NCI-H1092 (cell line): ENCODE data around the gene MISP.

ENCODE experiments used
- DNase-seq: peaks from one replicate; lab custom pipeline; 2025; lab: John Stamatoyannopoulos, UW

The MISP gene

DNA sequence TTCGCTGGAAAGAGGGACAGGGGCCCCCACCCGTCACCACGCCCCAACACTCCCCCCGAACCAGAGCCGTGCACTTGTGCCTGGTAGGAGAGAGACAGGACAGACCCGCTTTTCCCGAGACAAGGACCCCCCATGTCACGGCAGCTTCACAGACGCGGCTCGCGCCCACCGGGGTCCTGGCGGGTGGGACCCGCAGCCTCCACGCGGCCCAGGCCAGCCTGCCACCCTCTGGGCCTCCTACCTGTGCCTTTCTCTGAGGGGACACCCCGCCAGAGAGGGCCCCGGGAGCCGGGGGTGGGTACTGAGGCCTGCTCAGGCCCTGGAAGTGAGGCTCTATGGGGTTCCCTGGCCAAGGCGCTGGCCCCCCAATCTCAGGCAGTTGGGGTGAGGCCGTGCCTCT, 4.0 kb upstream of the MISP start:
- DNase-seq = no peak

DNA sequence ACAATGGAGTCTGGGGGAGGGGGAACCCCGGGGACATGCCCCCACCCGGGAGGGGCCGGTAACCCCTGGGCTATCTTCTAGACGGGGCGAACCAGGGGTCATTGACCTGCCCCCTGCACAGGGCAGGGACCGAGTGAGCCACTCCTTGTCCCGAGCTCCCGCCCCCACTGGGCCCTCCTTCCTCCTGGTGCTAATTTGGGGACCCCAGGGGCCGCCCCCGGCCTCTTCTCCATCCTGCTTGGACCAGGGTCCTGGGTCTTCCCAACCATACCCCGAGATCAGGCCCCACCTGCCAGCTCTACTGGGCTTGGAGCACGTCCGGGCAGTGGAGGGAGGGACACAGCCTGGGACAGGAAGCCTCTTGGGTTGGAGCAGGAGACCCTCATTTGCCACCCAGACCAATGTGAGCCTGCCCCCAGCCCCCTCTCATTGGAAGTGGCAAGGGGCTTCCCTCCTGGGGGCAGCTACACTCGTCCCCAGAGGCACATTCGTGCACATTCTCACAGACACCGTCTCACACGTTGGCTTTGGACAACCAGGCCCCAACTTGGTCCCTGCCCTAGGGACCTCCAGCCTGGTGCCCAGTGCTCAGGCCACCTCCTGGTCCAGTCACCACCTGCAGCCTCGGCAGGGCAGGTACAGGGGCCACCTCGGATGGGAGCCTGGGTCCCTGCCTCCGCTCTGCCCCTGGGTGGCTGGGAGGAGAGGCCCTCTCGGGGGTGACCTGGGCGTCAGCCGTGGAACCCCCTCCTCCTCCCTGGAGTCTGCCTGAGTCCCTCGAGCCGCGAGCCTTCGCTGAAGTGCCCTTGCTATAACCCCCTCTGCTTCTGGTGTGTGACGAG, 3.3 kb upstream of the MISP start:
- no peak for DNase-seq

DNA sequence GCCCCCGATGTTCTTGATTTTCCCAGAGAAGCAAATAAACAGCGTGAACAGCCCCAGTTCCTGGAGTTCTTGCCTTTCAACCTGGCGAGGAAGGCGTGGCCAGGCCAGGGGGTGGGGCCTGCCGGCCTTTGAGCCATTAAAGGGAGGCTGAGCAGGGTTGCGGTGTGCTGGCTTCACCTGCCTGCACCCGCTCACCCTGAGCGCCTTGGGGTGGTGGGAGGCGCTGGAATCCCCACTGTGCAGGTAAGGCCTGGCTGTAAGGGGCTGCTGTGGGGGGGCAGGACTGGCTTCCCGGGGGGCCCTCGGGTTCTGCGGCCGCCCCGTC, 2.7 kb upstream of the MISP start:
- no peak for DNase-seq

DNA sequence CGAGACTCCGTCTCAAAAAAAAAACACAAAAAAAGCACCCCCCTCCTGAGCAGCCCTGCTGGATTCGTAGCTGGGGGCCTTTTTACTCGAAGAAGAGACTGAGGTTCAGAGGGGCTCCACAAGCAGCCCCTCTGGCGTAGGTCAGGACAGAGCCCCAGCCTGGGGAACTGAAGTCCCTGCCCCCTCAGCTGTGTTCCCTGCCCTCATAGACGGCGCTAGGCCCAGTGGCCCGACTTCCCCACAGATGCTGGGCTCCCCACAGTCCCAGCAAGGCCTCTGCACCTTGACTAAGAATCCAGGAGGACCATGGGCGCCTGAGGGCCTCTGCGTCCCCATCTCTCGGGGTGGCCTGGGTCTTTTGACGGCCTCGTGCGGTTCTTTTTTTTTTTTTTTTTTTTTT, 1.1 kb upstream of the MISP start:
- no peak for DNase-seq

DNA sequence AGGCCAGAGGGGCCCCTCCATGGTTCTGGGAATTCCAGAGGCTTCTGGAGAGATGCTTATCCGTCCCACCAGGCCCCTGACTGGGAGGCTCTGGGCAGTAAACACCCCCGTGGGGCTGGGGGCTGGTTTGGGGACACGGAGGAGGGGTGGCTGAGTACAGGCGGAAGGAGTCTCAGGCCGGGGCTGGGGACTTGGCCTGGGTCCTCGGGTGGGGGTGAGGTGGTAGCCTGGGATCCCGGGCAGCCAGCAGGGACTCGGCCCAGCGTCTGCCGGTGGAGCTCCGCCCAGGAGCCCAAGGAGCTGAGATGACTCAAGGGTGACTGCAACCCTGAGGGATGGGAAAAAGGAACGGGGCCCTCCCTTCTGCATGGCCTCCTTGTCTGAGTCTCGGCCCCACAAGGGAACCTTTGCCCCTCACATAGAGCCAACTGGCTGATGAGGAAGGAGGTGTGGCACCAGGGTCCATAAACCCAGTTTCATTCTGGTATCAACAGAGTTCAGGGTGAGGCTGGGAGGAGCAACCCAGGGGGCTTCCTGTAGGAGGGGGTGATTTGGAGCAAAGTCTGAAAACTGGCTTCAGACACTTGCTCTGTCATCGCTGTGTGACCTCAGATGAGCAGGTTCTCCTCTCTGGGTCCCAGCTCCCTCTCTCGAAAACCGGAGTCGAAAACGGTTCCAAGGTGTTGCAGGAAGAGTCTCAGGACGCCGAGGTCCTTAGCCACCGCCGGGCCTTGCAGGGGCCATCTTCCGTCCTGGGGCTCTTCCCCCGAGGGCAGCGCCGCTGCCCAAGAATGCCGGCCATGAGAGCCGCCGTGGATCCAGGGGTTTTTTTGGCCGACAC, 809 bp downstream of the MISP start:
- DNase-seq = no peak

DNA sequence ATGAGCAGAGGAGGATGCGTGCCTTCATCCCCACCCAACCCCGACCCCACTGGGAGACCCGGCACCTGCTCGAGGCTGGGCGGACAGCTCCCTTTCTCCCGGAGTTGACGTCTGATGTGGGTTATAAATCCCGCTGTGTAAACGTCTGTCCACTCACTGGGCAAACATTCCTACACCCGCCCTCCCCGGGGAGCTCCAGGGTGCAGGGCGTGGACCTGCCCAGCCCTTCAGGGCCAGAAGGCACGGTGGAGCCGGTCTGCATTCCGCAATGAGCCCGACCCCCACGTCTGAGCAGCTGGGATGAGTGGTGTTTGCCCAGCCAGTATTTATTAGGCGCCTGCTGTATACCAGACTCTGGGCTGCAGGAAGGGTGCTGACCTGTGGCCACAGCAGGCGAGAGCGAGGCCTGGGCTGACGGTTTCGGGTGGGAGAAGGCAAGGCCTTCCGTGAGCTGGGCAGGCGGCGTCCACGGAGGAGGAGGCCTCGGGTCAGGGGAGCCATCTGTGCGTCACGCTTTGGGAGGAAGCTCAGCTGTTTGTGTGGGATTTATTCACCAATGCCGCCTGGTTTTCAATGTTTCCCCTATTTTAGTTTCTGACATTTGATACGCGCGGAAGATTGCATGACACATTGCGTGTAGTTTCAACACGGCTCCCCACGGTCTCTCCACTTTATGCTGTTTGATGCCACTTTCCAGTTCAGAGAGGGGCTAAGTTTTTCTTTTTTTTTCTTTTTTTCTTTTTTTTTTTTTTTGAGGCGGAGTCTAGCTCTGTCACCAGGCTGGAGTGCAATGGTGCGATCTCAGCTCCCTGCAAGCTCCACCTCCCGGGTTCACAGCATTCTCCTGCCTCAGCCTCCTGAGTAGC, 2.0 kb downstream of the MISP start:
- no peak for DNase-seq

DNA sequence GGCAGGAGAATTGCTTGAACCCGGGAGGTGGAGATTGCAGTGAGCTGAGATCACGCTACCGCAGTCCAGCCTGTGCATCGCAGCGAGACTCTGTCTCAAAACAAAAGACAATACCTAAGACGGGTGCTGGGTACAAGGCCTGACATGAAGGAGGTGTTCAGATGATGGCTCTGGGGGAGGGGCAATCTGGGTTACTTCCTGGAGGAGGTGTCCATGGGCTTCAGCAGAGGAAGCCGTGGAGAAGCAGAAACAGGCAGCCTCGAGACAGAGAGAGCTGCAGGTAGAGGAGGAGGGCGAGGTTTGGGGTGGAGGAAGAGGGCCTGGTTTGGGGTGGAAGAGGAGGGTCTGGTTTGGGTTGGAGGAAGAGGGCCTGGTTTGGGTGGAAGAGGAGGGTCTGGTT, 3.6 kb downstream of the MISP start:
- DNase-seq = no peak

DNA sequence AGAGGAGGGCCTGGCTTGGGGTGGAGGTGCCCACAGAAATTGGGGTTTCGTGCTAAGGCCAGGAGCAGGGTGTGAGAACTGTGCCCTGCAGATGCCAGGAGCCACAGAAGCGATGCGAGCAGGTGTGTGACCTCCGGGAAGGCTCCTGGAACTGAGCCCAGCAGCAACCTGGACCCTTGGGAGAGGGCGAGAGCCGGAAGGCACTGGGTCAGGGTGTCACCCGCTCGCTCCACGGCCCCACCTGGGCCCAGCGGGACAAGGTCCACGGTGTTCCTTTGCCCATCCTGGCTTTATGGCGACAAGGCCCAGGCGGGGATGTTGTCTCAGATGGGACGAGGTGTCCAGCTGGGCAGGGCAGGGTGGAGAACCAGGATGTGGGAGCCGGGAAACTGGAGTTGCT, 4.2 kb downstream of the MISP start:
- DNase-seq = no peak

DNA sequence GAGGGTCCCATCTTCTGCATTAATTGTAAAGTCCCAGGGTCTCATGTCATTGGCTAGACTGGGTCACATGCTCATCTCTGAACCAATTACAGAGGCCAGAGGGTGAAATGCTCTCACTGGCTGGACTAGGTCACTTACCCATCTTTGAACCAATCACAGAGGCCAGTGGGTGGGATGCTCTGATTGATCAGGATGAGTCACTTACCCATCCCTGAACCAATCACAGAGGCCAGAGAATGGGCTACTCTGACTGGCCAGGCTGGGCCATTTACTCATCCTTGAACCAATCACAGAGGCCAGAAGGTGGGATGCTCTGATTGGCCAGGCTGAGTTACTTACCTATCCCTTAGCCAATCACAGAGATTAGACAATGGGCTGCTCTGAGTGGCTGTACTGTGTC, 5.3 kb downstream of the MISP start:
- no peak for DNase-seq

DNA sequence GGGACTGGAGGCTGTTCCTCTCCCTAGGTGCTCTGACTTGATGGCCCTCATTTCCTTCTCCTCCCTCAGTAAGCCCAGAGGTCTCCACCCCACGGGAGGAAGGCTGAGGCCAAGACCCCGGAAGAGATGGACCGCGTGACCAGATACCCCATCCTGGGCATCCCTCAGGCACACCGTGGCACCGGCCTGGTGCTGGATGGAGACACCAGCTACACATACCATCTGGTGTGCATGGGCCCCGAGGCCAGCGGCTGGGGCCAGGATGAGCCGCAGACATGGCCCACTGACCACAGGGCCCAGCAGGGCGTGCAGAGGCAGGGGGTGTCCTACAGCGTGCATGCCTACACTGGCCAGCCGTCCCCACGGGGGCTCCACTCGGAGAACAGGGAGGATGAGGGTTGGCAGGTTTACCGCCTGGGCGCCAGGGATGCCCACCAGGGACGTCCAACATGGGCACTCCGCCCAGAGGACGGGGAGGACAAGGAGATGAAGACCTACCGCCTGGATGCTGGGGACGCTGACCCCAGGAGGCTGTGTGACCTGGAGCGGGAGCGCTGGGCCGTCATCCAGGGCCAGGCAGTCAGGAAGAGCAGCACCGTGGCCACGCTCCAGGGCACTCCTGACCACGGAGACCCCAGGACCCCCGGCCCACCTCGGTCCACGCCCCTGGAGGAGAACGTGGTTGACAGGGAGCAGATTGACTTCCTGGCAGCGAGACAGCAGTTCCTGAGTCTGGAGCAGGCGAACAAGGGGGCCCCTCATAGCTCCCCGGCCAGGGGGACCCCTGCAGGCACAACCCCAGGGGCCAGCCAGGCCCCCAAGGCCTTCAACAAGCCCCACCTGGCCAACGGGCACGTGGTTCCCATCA, 6.1 kb downstream of the MISP start:
- DNase-seq = no peak

DNA sequence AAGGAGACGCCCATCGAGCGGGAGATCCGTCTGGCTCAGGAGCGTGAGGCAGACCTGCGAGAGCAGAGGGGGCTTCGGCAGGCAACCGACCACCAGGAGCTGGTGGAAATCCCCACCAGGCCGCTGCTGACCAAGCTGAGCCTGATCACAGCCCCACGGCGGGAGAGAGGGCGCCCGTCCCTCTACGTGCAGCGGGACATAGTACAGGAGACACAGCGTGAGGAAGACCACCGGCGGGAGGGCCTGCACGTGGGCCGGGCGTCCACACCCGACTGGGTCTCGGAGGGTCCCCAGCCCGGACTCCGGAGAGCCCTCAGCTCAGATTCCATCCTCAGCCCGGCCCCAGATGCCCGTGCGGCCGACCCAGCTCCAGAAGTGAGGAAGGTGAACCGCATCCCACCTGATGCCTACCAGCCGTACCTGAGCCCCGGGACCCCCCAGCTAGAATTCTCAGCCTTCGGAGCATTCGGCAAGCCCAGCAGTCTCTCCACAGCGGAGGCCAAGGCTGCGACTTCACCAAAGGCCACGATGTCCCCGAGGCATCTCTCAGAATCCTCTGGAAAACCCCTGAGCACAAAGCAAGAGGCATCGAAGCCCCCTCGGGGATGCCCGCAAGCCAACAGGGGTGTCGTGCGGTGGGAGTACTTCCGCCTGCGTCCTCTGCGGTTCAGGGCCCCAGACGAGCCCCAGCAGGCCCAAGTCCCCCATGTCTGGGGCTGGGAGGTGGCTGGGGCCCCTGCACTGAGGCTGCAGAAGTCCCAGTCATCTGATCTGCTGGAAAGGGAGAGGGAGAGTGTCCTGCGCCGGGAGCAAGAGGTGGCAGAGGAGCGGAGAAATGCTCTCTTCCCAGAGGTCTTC, 7.1 kb downstream of the MISP start:
- no peak for DNase-seq

DNA sequence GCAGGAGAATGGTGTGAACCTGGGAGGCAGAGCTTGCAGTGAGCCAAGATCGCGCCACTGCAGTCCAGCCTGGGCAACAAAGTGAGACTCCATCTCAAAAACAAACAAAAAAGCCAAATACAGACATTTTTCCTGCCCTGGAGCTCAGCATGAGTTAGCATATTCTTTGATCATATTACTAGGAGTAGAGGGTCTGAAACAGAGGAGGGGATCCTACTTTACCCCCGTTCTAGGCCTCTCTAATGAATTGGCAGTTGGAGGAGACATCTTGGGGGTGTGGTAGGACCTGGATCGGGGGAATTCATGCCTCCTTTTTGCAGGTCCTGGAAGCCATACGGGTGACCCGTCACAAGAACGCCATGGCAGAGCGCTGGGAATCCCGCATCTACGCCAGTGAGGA, 12.3 kb downstream of the MISP start:
- DNase-seq = no peak

DNA sequence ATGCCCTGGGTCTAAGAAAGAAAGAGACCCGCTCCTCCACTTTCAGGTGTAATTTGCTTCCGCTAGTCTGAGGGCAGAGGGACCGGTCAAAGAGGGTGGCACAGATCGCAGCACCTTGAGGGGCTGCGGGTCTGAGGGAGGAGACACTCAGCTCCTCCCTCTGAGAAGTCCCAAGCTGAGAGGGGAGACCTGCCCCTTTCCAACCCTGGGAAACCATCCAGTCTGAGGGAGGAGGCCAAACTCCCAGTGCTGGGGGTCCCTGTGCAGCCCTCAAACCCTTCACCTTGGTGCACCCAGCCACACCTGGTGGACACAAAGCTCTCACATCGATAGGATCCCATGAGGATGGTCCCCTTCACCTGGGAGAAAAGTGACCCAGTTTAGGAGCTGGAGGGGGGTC, 13.0 kb downstream of the MISP start:
- DNase-seq = no peak

DNA sequence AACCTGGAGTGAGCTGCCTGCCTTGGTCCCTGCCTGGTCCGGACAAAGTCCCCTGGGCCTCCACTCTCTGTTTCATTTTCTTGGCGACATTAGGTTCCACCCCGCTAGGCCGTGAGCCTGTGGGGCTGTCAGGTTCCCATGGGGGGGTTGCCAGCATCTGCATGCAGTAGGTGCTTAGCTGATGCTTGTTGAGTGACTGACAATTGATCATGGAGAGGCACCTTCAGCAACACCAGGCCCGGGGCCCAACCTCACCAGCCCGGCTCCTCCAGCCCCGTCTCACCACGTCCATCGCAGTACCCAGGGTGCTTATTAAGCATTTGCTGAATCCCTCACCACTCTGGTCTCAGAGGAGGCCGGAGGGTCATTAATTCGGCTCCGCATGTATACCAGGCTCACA, 13.4 kb downstream of the MISP start:
- DNase-seq = no peak

DNA sequence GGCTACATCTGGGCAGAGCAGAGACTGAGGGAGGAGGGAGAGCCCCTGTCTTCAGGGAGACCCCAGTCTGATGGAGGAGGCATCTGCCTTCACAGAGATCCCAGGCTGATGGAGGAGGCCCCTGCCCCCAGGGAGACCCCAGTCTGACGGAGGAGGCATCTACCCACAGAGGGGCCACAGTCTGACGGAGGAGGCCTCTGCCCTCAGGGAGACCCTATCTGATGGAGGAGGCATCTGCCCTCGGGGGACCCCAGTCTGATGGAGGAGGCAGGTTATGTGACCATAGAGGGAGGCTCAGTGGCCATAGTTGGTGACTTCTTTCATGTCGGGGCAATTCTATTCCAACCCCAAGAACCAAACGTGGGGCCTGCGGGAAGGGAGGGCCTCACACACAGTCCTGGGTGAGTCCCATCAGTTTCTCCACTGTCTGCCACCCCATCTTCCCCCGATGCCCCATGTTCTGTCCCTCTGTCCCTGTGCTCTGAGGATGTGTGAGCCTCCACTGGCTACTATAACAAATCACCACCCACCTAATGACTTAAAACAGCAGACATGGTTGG, 14.3 kb downstream of the MISP start:
- DNase-seq = no peak

DNA sequence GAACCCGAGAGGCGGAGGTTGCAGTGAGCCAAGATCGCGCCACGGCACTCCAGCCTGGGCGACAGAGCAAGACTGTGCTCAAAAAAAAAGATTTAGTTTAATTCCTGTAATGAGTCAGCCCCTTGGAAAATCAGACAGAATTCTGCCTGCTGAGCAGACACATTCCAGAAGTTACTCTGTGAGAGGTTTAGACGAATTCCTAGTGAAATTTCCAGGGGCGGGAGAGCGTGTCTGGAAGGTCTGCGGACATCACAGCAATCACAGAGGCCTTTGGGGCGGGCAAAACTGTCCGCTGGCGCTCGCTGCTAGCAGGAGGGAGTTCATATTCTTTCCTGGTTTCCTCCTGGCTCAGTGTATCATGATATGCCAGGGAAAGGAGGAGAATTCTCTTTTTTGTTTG, 17.5 kb downstream of the MISP start:
- DNase-seq = no peak

DNA sequence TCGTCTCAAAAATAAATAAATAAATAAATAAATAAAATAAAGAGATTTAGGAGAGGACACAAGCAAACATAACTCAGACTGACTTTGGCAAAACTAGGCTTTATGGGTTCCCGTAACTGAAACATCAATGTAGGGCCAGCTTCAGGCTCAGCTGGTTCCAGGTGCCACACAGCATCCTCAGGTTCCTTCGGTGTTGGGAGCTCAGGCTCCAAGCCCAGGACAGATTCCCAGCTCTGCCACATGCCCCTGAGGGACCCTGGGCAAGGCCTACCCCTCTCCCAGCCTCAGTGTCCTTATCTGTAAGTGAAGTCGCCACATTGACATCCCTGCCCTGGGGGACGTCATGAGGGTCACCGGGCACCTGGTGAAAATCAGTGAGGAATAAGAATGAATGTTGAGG, 18.7 kb downstream of the MISP start:
- DNase-seq = no peak

DNA sequence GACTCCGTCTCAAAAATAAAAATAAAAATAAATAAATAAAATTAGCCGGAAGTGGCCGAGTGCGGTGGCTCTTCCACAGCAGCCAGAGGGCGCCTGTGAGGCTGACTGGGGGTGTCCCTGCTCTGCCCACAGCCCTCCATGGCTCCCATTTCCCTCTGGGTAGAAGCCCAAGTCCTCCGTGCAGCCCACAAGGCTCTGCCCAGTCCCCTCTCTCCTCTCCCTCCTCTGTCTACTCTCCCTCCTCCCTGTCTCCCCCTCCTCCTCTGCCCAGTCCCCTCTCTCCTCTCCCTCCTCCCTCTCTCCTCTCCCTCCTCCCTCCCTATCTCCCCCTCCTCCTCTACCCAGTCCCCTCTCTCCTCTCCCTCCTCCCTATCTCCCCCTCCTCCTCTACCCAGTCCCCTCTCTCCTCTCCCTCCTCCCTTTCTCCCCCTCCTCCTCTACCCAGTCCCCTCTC, 20.4 kb downstream of the MISP start:
- no peak for DNase-seq

DNA sequence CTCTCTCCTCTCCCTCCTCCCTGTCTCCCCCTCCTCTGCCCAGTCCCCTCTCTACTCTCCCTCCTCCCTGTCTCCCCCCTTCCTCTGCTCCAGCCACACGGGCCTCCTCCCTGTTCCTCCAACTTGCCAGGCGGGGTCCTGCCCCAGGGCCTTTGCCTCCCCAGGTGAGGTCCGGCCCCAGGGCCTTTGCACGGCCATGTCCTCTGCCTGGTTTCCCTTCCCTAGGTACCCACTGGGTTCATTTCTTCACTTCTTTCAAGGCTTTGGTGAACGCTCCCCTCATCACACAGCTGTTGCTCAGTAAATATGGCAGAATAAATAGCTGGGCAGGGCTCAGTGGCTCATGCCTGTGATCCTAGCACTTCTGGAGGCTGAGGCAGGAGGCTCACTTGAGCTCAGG, 21.2 kb downstream of the MISP start:
- DNase-seq = no peak

DNA sequence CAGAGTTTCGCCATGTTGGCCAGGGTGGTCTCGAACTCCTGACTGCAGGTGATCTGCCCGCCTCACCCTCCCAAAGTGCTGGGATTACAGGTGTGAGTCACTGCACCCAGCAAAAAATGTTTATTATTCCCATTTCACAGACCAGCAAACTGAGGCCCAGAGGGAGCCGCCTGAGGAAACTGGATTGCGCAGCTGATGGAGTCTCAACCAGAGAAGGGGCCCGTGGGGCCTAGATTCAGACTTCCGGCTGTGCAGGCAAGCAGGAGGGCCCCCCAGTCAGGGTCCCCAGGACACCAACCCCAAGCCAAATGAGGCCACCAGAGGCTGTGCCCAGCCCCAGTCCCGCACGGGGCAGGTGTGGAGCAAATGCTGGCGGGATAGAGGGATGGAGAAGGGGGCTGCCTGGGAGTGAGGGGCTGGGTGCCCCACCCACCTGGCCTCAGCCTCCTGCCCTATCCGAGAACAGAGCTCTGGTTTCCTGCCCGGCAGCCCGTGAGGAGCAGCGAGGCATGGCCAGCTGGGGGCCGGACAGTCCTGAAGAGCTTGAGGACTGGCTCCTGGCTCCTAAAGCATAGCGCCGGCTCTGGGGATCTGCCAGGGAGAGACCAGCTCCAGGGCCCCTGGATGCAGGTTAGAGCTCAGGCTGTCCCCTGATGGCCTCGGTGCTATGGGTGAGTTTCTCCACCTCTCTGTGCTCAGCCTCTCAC, 22.0 kb downstream of the MISP start:
- DNase-seq = no peak
